Smooth muscle cell (in vitro differentiated cells): Measurements from ENCODE around the gene PSG6. TPM values are rescaled to one million over a fixed set of nuclear protein-coding genes. Genes with fewer than 3 reads are reported as not detected.
"Not testable (repeated sequence)": the region's sequence is repeated elsewhere in the genome, so short reads cannot be mapped to it uniquely, and the experiment has no call there.

Experiments used
- DNase-seq: peaks from one replicate; lab custom pipeline; 2025; ENCODE audit not compliant: unreplicated experiment; lab: John Stamatoyannopoulos, UW
- H2AFZ ChIP-seq: fragments of 200-600 bp; sonication (generic); 2 replicates; pipeline ENCODE4 v1.6.0; 2016; ENCODE audit warnings: antibody characterized with exemption, low read depth, mild to moderate bottlenecking
- H3F3A ChIP-seq: fragments of 200-600 bp; sonication (generic); 2 replicates; pipeline ENCODE4 v1.6.0; 2017; ENCODE audit warnings: antibody characterized with exemption, low read depth
- H3K27ac ChIP-seq: fragments of 200-600 bp; sonication (generic); 2 replicates; pipeline ENCODE4 v1.5.1; 2016; ENCODE audit warnings: low read depth, mild to moderate bottlenecking
- H3K27me3 ChIP-seq: fragments of 200-600 bp; sonication (generic); 2 replicates; pipeline ENCODE4 v1.6.1; 2016; ENCODE audit warnings: low read depth, mild to moderate bottlenecking
- H3K36me3 ChIP-seq: fragments of 200-600 bp; sonication (generic); 2 replicates; pipeline ENCODE4 v1.5.1; 2016; ENCODE audit warnings: low read depth
- H3K4me1 ChIP-seq: fragments of 200-600 bp; sonication (generic); 2 replicates; pipeline ENCODE4 v1.5.1; 2016; ENCODE audit warnings: low read depth
- H3K4me2 ChIP-seq: fragments of 200-600 bp; sonication (generic); 2 replicates; pipeline ENCODE4 v1.6.0; 2016; ENCODE audit warnings: mild to moderate bottlenecking
- H3K4me3 ChIP-seq: fragments of 200-600 bp; sonication (generic); 2 replicates; pipeline ENCODE4 v1.5.1; 2016; ENCODE audit warnings: mild to moderate bottlenecking
- H3K79me2 ChIP-seq: fragments of 200-600 bp; sonication (generic); 2 replicates; pipeline ENCODE4 v1.6.0; 2016; ENCODE audit warnings: low read depth, mild to moderate bottlenecking
- H3K9ac ChIP-seq: fragments of 200-600 bp; sonication (generic); 2 replicates; pipeline ENCODE4 v1.6.0; 2016; ENCODE audit warnings: low read depth
- H3K9me3 ChIP-seq: fragments of 200-600 bp; sonication (generic); replicated peaks from 2 replicates; pipeline ENCODE4 v1.5.1; 2016; ENCODE audit warnings: low read depth
- H4K20me1 ChIP-seq: fragments of 200-600 bp; sonication (generic); 2 replicates; pipeline ENCODE4 v1.6.0; 2016; ENCODE audit warnings: low read depth
- WGBS: methylation state at CpG from one replicate; pipeline ENCODE4 v1.1.7; 2016; ENCODE audit warnings: low lambda C conversion rate; 5-methylcytosine and 5-hydroxymethylcytosine counted together
- polyA plus RNA-seq: library from polyadenylated mRNA; unstranded; fragments of >200 nt; fragmentation: Nextera tagmentation; extraction: Ambion mirVana; gene quantifications from 2 replicates; pipeline ENCODE4 v1.2.1, GENCODE V29; 2016
- total RNA-seq: library from RNA; depleted of rRNA; stranded (reverse); fragments of >200 nt; gene quantifications from 2 replicates; pipeline ENCODE4 v1.2.3, GENCODE V29; 2014

PSG6 gene
- total and polyA plus RNA-seq, 2 experiments from 2014 or later = not detected

- not testable (repeated sequence) for H3K27me3 ChIP-seq, H3K36me3 ChIP-seq, H3F3A ChIP-seq, H2AFZ ChIP-seq, H3K79me2 ChIP-seq, H3K4me1 ChIP-seq, H3K4me2 ChIP-seq, H3K9me3 ChIP-seq, DNase-seq, H3K9ac ChIP-seq, H3K27ac ChIP-seq, H4K20me1 ChIP-seq, H3K4me3 ChIP-seq
- 86% methylated on average over 15 of the region's 15 CpGs for WGBS
Measured at GRCh38 chr19:42918377-42919069, 829 bp upstream of the PSG6 start.

GRCh38 chr19:42916931-42917330 lies 763 bp downstream of the PSG6 start:
- not testable (repeated sequence) for H2AFZ ChIP-seq, H3K4me1 ChIP-seq, H3K9me3 ChIP-seq, H3K4me2 ChIP-seq, H3K27ac ChIP-seq, H3K4me3 ChIP-seq, H3K9ac ChIP-seq, H3K79me2 ChIP-seq, H4K20me1 ChIP-seq, DNase-seq, H3K36me3 ChIP-seq, H3F3A ChIP-seq, H3K27me3 ChIP-seq
- WGBS = 68% methylated on average over 1 of the region's 1 CpG

GRCh38 chr19:42913516-42913915 lies 4.2 kb downstream of the PSG6 start:
- not testable (repeated sequence) for H3K27ac ChIP-seq, H3K27me3 ChIP-seq, H3F3A ChIP-seq, H4K20me1 ChIP-seq, H2AFZ ChIP-seq, H3K4me1 ChIP-seq, H3K36me3 ChIP-seq, DNase-seq, H3K4me2 ChIP-seq, H3K4me3 ChIP-seq, H3K9me3 ChIP-seq, H3K9ac ChIP-seq, H3K79me2 ChIP-seq
- WGBS = 67% methylated on average over 5 of the region's 5 CpGs

- WGBS = 74% methylated on average over 4 of the region's 4 CpGs
- not testable (repeated sequence) for DNase-seq
Measured at GRCh38 chr19:42912941-42913340, 4.8 kb downstream of the PSG6 start.

GRCh38 chr19:42911731-42912130 lies 6.0 kb downstream of the PSG6 start:
- WGBS = 68% methylated on average over 5 of the region's 5 CpGs
- not testable (repeated sequence) for H3F3A ChIP-seq, H2AFZ ChIP-seq, H3K9me3 ChIP-seq, H3K4me1 ChIP-seq, H3K27ac ChIP-seq, H3K36me3 ChIP-seq, H3K27me3 ChIP-seq, H3K79me2 ChIP-seq, DNase-seq, H3K4me3 ChIP-seq, H3K4me2 ChIP-seq, H4K20me1 ChIP-seq, H3K9ac ChIP-seq

More at GRCh38 chr19:42912941-42913340, 4.8 kb downstream of the PSG6 start:
- H2AFZ ChIP-seq, H3K36me3 ChIP-seq, H3K4me3 ChIP-seq, H3K27me3 ChIP-seq, H3K79me2 ChIP-seq, H3K27ac ChIP-seq, H4K20me1 ChIP-seq, H3K4me2 ChIP-seq, H3F3A ChIP-seq, H3K9me3 ChIP-seq, H3K4me1 ChIP-seq, H3K9ac ChIP-seq: not testable (repeated sequence)

- H3K79me2 ChIP-seq, H3K36me3 ChIP-seq, H3K9ac ChIP-seq, H3K27me3 ChIP-seq, H3F3A ChIP-seq, H3K4me2 ChIP-seq, H3K4me1 ChIP-seq, H2AFZ ChIP-seq, H3K27ac ChIP-seq, H4K20me1 ChIP-seq, H3K4me3 ChIP-seq, DNase-seq, H3K9me3 ChIP-seq: not testable (repeated sequence)
- 45% methylated on average over 5 of the region's 5 CpGs for WGBS
Measured at GRCh38 chr19:42906162-42906561, 11.5 kb downstream of the PSG6 start.

GRCh38 chr19:42900561-42900960 lies 17.1 kb downstream of the PSG6 start:
- H3K27me3 ChIP-seq, H3K4me2 ChIP-seq, H3K79me2 ChIP-seq, H2AFZ ChIP-seq, H3K27ac ChIP-seq, DNase-seq, H3K36me3 ChIP-seq, H3K4me1 ChIP-seq, H3K9ac ChIP-seq, H4K20me1 ChIP-seq, H3K4me3 ChIP-seq, H3F3A ChIP-seq, H3K9me3 ChIP-seq: not testable (repeated sequence)
- 74% methylated on average over 4 of the region's 4 CpGs for WGBS

GRCh38 chr19:42899674-42900073 lies 18.0 kb downstream of the PSG6 start:
- H3K9me3 ChIP-seq, H3K79me2 ChIP-seq, H3F3A ChIP-seq, H2AFZ ChIP-seq, H3K4me3 ChIP-seq, H3K9ac ChIP-seq, H3K36me3 ChIP-seq, DNase-seq, H4K20me1 ChIP-seq, H3K27ac ChIP-seq, H3K4me2 ChIP-seq, H3K4me1 ChIP-seq, H3K27me3 ChIP-seq: not testable (repeated sequence)
- WGBS = 66% methylated on average over 12 of the region's 12 CpGs

GRCh38 chr19:42899110-42899509 lies 18.6 kb downstream of the PSG6 start:
- not testable (repeated sequence) for H3K4me3 ChIP-seq, H3F3A ChIP-seq, H3K4me1 ChIP-seq, H2AFZ ChIP-seq, H4K20me1 ChIP-seq, H3K79me2 ChIP-seq, H3K4me2 ChIP-seq, DNase-seq, H3K9ac ChIP-seq, H3K27ac ChIP-seq, H3K36me3 ChIP-seq, H3K9me3 ChIP-seq, H3K27me3 ChIP-seq
- 85% methylated on average over 1 of the region's 1 CpG for WGBS
